Spleen (tissue), 7 donors: Measurements from ENCODE around the gene AURKA.

ENCODE experiments used
- POLR2A ChIP-seq, 3 donors: fragments of 450-650 bp; IDR thresholded peaks; one replicate each; pipeline ENCODE4 v1.5.1; 2017; ENCODE audit warnings: antibody characterized with exemption in 3 of 3, mild to moderate bottlenecking in 1 of 3
- POLR2AphosphoS5 ChIP-seq, 3 donors: sonication (generic); formaldehyde crosslinking; IDR thresholded peaks; one replicate each; pipeline ENCODE4 v1.5.1; 2017; ENCODE audit warnings: antibody characterized with exemption in 3 of 3
- TF ChIP-seq, protein P1 (sequence below), 11 experiments: fragments of 200-600 bp in 7 of 11; fragments of 450-650 bp in 4 of 11; sonication (generic) in 4 of 11; IDR thresholded peaks in 8 of 11; conservative IDR thresholded peaks in 3 of 11; 1 replicate in 7 of 11; 2 replicates in 4 of 11; pipeline versions ENCODE4 v1.4.0 to v1.8.0; 2016 to 2021; ENCODE audit warnings: antibody characterized with exemption in 11 of 11, inconsistent platforms in 4 of 11, mild to moderate bottlenecking in 1 of 11
- donor health status: DM: no; HTN: no; CAD: no; lungs with moderate emphysema.
- donor health status: DM: no; HTN: no; CAD: no.
- donor health status: DM: no; HTN: no; CAD: no.

- no peak for TF ChIP-seq POLR2A (IDR thresholded peaks at IDR 0.05)
- TF ChIP-seq, protein P1, sequence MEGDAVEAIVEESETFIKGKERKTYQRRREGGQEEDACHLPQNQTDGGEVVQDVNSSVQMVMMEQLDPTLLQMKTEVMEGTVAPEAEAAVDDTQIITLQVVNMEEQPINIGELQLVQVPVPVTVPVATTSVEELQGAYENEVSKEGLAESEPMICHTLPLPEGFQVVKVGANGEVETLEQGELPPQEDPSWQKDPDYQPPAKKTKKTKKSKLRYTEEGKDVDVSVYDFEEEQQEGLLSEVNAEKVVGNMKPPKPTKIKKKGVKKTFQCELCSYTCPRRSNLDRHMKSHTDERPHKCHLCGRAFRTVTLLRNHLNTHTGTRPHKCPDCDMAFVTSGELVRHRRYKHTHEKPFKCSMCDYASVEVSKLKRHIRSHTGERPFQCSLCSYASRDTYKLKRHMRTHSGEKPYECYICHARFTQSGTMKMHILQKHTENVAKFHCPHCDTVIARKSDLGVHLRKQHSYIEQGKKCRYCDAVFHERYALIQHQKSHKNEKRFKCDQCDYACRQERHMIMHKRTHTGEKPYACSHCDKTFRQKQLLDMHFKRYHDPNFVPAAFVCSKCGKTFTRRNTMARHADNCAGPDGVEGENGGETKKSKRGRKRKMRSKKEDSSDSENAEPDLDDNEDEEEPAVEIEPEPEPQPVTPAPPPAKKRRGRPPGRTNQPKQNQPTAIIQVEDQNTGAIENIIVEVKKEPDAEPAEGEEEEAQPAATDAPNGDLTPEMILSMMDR (IDR thresholded peaks at IDR 0.05 in 8 of 11, conservative IDR thresholded peaks at IDR 0.05 in 3 of 11): no peak
- TF ChIP-seq POLR2AphosphoS5 (IDR thresholded peaks at IDR 0.05): no peak
These were observed 29.1 kb upstream of the AURKA start for GRCh38 chr20:56420940-56421688.
